Common myeloid progenitor, CD34-positive (primary cell): ENCODE results near the gene MLXIP.

ENCODE experiments used
- CTCF ChIA-PET: fragments of 350-600 bp; sonication (Branson Sonifier 250); formaldehyde crosslinking; loops from one replicate; lab custom pipeline; 2021; ENCODE audit warnings: antibody characterized with exemption; lab: Charles Lee
- POLR2A ChIA-PET: fragments of 350-600 bp; sonication (Branson Sonifier 250); formaldehyde crosslinking; loops from one replicate; lab custom pipeline; 2021; ENCODE audit warnings: antibody characterized with exemption; lab: Charles Lee
- DNase-seq, 3 donors: peaks; one replicate each; pipeline versions ENCODE4 v3.0.0 to v3.0.0-alpha.2; 2013
- H3K27ac ChIP-seq, 2 experiments: 1 replicate in 1 of 2; 2 replicates in 1 of 2; pipeline ENCODE4 v1.7.0; 2013; ENCODE audit warnings: inconsistent platforms in 2 of 2, low read length in 2 of 2, mild to moderate bottlenecking in 2 of 2, low read depth in 1 of 2, moderate library complexity in 1 of 2; ENCODE audit not compliant: severe bottlenecking in 2 of 2, insufficient read depth in 1 of 2, poor library complexity in 1 of 2
- H3K27me3 ChIP-seq, 5 experiments: replicated peaks in 2 of 5; 1 replicate in 3 of 5; 2 replicates in 2 of 5; pipeline versions ENCODE4 v1.6.1 to v1.7.0; 2013; ENCODE audit warnings: low read length in 4 of 5, mild to moderate bottlenecking in 2 of 5, moderate library complexity in 2 of 5, inconsistent platforms in 1 of 5; ENCODE audit not compliant: insufficient read depth in 5 of 5, control insufficient read depth in 4 of 5
- H3K36me3 ChIP-seq, 4 experiments: 1 replicate in 2 of 4; 2 replicates in 2 of 4; pipeline versions ENCODE4 v1.6.1 to v1.7.0; 2013; ENCODE audit warnings: low read length in 3 of 4, control low read depth in 1 of 4, mild to moderate bottlenecking in 1 of 4; ENCODE audit not compliant: control insufficient read depth in 4 of 4, insufficient read depth in 4 of 4
- H3K4me1 ChIP-seq, 4 experiments: 1 replicate in 3 of 4; 2 replicates in 1 of 4; pipeline versions ENCODE4 v1.6.1 to v1.7.1; 2013; ENCODE audit warnings: low read length in 3 of 4, mild to moderate bottlenecking in 3 of 4, control low read depth in 1 of 4, inconsistent platforms in 1 of 4, moderate library complexity in 1 of 4; ENCODE audit not compliant: control insufficient read depth in 4 of 4, insufficient read depth in 4 of 4; ENCODE audit errors: control extremely low read depth in 1 of 4
- H3K4me3 ChIP-seq, 7 experiments: 1 replicate in 4 of 7; 2 replicates in 3 of 7; pipeline versions ENCODE4 v1.5.1 to v1.7.0; 2013; ENCODE audit warnings: mild to moderate bottlenecking in 7 of 7, low read length in 6 of 7, moderate library complexity in 6 of 7, inconsistent platforms in 2 of 7, low read depth in 2 of 7, control low read depth in 1 of 7; ENCODE audit not compliant: insufficient read depth in 4 of 7, control insufficient read depth in 1 of 7; ENCODE audit errors: extremely low read depth in 1 of 7
- H3K9me3 ChIP-seq, 5 experiments: 1 replicate in 4 of 5; 2 replicates in 1 of 5; pipeline versions ENCODE4 v1.6.1 to v1.7.1; 2013; ENCODE audit warnings: low read length in 4 of 5, mild to moderate bottlenecking in 2 of 5, inconsistent platforms in 1 of 5, low read depth in 1 of 5, moderate library complexity in 1 of 5; ENCODE audit not compliant: control insufficient read depth in 4 of 5, insufficient read depth in 2 of 5; ENCODE audit errors: control extremely low read depth in 1 of 5
- WGBS: methylation state at CpG from one replicate; pipeline ENCODE4 v1.1.5; 2013; ENCODE audit not compliant: insufficient coverage; 5-methylcytosine and 5-hydroxymethylcytosine counted together

Gene MLXIP

DNA sequence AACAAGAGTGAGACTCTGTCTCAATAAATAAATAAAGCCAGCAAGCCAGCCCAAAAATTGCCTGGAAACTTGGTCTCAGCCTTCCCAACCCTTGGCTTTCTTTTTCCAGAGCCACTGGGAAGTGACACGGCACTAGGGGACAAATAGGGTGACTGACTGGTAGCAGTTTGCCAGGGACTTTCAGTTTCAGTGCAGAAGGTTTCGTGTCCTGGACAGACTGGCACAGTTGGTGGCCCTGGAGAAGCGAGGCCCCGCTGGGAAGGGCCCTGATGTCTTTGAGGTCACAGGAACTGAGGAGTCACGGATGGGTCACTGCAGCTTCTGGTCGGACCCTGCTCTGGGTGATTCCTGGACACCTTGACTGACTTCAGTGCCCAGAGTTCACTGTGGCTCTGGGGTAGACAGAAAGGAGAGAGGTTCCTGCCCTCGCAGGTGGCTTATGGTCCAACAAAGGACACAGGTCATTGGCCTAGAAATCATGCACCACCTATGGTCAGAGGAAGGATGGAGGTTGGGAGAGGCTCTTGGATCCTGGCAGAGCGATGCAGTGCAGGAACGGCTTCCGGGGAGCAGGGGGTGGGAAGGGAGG is 107.0 kb downstream of the MLXIP start:
- 100% methylated on average over 7 of the region's 10 CpGs for WGBS

DNA sequence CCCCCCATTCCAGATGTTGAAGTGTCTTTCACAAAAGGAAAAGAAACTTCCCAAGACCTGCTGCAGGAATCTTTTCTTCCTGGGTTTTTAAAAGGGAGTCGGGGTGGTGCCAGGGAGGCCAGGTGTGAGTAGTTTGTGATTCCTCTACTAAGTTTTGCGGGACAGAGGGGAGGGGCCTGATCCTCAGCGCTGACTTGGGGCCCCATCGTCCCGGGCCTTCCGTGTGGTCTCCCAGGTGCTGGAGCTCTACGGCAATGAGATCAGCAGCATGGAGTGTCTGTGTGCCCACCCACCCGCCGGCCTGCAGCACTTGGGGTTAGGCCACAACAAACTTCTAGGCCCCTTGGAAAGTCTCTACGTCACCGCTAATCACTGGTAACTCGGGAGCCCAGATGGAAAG is 108.9 kb downstream of the MLXIP start:
- WGBS, result 100% methylated on average over 8 of the region's 12 CpGs
- no peak overlapping the region for H3K27ac ChIP-seq
- no peaks in the 10 kb centered on the region for H3K9me3 ChIP-seq
- no peaks in the 10 kb centered on the region for H3K27me3 ChIP-seq
- H3K4me3 ChIP-seq, result no peak overlapping the region
- H3K36me3 ChIP-seq, result no peaks in the 10 kb centered on the region
- ChIA-PET POLR2A (no interaction called here), CTCF (interaction anchor here (1.4 kb wide), 1 partner anchor 133 kb away, joined by 3 read pairs; no protein-coding TSS in a partner anchor)
- no peak for DNase-seq
- H3K4me1 ChIP-seq, result peaks cover 0 to 20% (median 19%) of the 10 kb centered on the region in 4 experiments

More for the DNA sequence above, 107.0 kb downstream of the MLXIP start:
- DNase-seq, result no peak
- Histone ChIP-seq H3K36me3 (no peaks in the 10 kb centered on the region), H3K27me3 (no peaks in the 10 kb centered on the region), H3K27ac (no peak overlapping the region), H3K4me1 (peaks cover 0 to 20% (median 19%) of the 10 kb centered on the region in 4 experiments), H3K4me3 (no peak overlapping the region), H3K9me3 (no peaks in the 10 kb centered on the region)
- ChIA-PET CTCF (interaction anchor here (1.1 kb wide), 1 partner anchor 53 kb away, joined by 3 read pairs; no protein-coding TSS in a partner anchor), POLR2A (no interaction called here)

GRCh38 chr12:122189626-122190475 is 111.3 kb downstream of the MLXIP start:
- H3K27ac ChIP-seq, result no peak overlapping the region
- POLR2A ChIA-PET, result no interaction called here
- no peaks in the 10 kb centered on the region for H3K27me3 ChIP-seq
- H3K36me3 ChIP-seq, result no peaks in the 10 kb centered on the region
- H3K9me3 ChIP-seq, result no peaks in the 10 kb centered on the region
- WGBS, result 97% methylated on average over 33 of the region's 34 CpGs
- H3K4me1 ChIP-seq, result peaks cover 0 to 2% (median under 1%) of the 10 kb centered on the region in 4 experiments
- no peak overlapping the region for H3K4me3 ChIP-seq
- CTCF ChIA-PET, result interaction anchor here (0.6 to 4.8 kb wide), 18 partner anchors 12 to 272 kb away, joined by 3 to 27 read pairs (median 5); no protein-coding TSS in a partner anchor
- DNase-seq, result no peak

DNA sequence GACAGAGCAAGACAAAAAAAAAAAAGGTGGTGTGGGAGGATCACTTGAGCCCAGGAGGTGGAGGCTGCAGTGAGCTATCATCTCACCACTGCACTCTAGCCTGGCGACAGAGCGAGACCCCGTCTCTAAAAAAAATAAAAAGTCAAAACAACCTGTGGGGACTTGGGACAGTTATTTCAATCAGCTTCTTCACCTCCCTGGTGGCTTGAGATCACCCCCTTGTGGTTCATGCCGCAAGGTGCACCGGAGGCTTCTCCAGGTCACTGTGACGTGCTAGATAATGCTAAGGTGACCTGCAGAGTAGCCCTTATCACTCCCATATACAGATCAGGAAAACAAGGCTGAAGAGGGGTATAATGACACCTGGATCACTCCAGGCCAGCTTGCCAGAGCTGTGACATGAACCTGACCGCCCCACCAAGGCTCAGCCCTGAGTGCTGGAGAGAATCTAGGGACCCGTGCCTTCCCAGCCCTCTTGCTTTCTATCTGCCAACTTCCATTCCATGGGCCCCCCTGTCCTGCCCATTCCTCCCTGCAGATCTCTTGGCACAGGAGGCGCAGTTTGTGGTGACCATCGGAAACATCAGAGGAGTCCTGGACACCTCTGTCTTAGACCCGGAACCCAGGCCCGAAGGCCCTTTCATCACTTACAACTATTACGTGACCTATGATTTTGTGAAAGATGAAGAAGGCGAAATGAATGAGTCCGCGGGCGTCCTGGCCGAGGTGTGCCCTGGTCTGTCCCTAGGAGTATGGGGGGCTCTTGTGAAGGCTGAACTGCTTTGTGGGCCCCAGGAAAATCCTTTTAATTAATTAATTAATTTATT is 112.5 kb downstream of the MLXIP start:
- CTCF ChIA-PET, result interaction anchor here (0.6 to 4.8 kb wide), 30 partner anchors 10 to 336 kb away, joined by 3 to 27 read pairs (median 4); partner anchors contain the start of genes IL31 and RSRC2
- peak; percentile 71 to 86 (median 80) for DNase-seq
- H3K4me1 ChIP-seq, result no peaks in the 10 kb centered on the region

GRCh38 chr12:122192441-122192840 is 113.9 kb downstream of the MLXIP start:
- Histone ChIP-seq H3K27ac (no peak overlapping the region), H3K27me3 (no peaks in the 10 kb centered on the region), H3K4me3 (no peak overlapping the region), H3K4me1 (no peaks in the 10 kb centered on the region), H3K9me3 (peaks cover 0 to 3% (median 0%) of the 10 kb centered on the region in 5 experiments), H3K36me3 (no peaks in the 10 kb centered on the region)
- POLR2A ChIA-PET, result no interaction called here
- WGBS, result 96% methylated on average over 7 of the region's 11 CpGs
- CTCF ChIA-PET, result interaction anchor here (1.0 to 4.8 kb wide), 11 partner anchors 9 to 166 kb away, joined by 3 to 27 read pairs (median 4); no protein-coding TSS in a partner anchor
- DNase-seq, result no peak

More for the DNA sequence above, 112.5 kb downstream of the MLXIP start:
- H3K27me3 ChIP-seq, result no peaks in the 10 kb centered on the region
- 49% methylated on average over 8 of the region's 18 CpGs for WGBS
- peaks cover 0 to 3% (median 0%) of the 10 kb centered on the region in 5 experiments for H3K9me3 ChIP-seq
- no peaks in the 10 kb centered on the region for H3K36me3 ChIP-seq
- no peak overlapping the region for H3K4me3 ChIP-seq
- H3K27ac ChIP-seq, result no peak overlapping the region
- POLR2A ChIA-PET, result no interaction called here

GRCh38 chr12:122194804-122195203 is 116.2 kb downstream of the MLXIP start:
- Histone ChIP-seq H3K9me3 (peaks cover 0 to 3% (median 0%) of the 10 kb centered on the region in 5 experiments), H3K36me3 (no peaks in the 10 kb centered on the region), H3K4me3 (no peak overlapping the region), H3K27me3 (no peaks in the 10 kb centered on the region), H3K27ac (no peak overlapping the region), H3K4me1 (no peaks in the 10 kb centered on the region)
- 80% methylated on average over 1 of the region's 1 CpG for WGBS
- no peak for DNase-seq
- ChIA-PET CTCF (interaction anchor here (0.7 to 4.8 kb wide), 4 partner anchors 36 to 65 kb away, joined by 3 to 27 read pairs (median 4); no protein-coding TSS in a partner anchor), POLR2A (no interaction called here)
